Smooth muscle cell (in vitro differentiated cells): ENCODE data around the gene GNA15. TPM values are rescaled to one million over a fixed set of nuclear protein-coding genes. Genes with fewer than 3 reads are reported as not detected.
A peak's percentile ranks its signal among the peaks of the same experiment; 100 is the strongest.

Source experiments
- DNase-seq: peaks from one replicate; lab custom pipeline; 2025; ENCODE audit not compliant: unreplicated experiment; lab: John Stamatoyannopoulos, UW
- H2AFZ ChIP-seq: fragments of 200-600 bp; sonication (generic); 2 replicates; pipeline ENCODE4 v1.6.0; 2016; ENCODE audit warnings: antibody characterized with exemption, low read depth, mild to moderate bottlenecking
- H3F3A ChIP-seq: fragments of 200-600 bp; sonication (generic); 2 replicates; pipeline ENCODE4 v1.6.0; 2017; ENCODE audit warnings: antibody characterized with exemption, low read depth
- H3K27ac ChIP-seq: fragments of 200-600 bp; sonication (generic); 2 replicates; pipeline ENCODE4 v1.5.1; 2016; ENCODE audit warnings: low read depth, mild to moderate bottlenecking
- H3K27me3 ChIP-seq: fragments of 200-600 bp; sonication (generic); 2 replicates; pipeline ENCODE4 v1.6.1; 2016; ENCODE audit warnings: low read depth, mild to moderate bottlenecking
- H3K36me3 ChIP-seq: fragments of 200-600 bp; sonication (generic); 2 replicates; pipeline ENCODE4 v1.5.1; 2016; ENCODE audit warnings: low read depth
- H3K4me1 ChIP-seq: fragments of 200-600 bp; sonication (generic); 2 replicates; pipeline ENCODE4 v1.5.1; 2016; ENCODE audit warnings: low read depth
- H3K4me2 ChIP-seq: fragments of 200-600 bp; sonication (generic); 2 replicates; pipeline ENCODE4 v1.6.0; 2016; ENCODE audit warnings: mild to moderate bottlenecking
- H3K4me3 ChIP-seq: fragments of 200-600 bp; sonication (generic); 2 replicates; pipeline ENCODE4 v1.5.1; 2016; ENCODE audit warnings: mild to moderate bottlenecking
- H3K79me2 ChIP-seq: fragments of 200-600 bp; sonication (generic); 2 replicates; pipeline ENCODE4 v1.6.0; 2016; ENCODE audit warnings: low read depth, mild to moderate bottlenecking
- H3K9ac ChIP-seq: fragments of 200-600 bp; sonication (generic); 2 replicates; pipeline ENCODE4 v1.6.0; 2016; ENCODE audit warnings: low read depth
- H3K9me3 ChIP-seq: fragments of 200-600 bp; sonication (generic); replicated peaks from 2 replicates; pipeline ENCODE4 v1.5.1; 2016; ENCODE audit warnings: low read depth
- H4K20me1 ChIP-seq: fragments of 200-600 bp; sonication (generic); 2 replicates; pipeline ENCODE4 v1.6.0; 2016; ENCODE audit warnings: low read depth
- WGBS: methylation state at CpG from one replicate; pipeline ENCODE4 v1.1.7; 2016; ENCODE audit warnings: low lambda C conversion rate; 5-methylcytosine and 5-hydroxymethylcytosine counted together
- polyA plus RNA-seq: library from polyadenylated mRNA; unstranded; fragments of >200 nt; fragmentation: Nextera tagmentation; extraction: Ambion mirVana; gene quantifications from 2 replicates; pipeline ENCODE4 v1.2.1, GENCODE V29; 2016
- total RNA-seq: library from RNA; depleted of rRNA; stranded (reverse); fragments of >200 nt; gene quantifications from 2 replicates; pipeline ENCODE4 v1.2.3, GENCODE V29; 2014
- TF ChIP-seq, protein P1 (sequence below): fragments of 200-600 bp; sonication (generic); IDR thresholded peaks from 2 replicates; pipeline ENCODE4 v1.5.1; 2017; ENCODE audit warnings: borderline replicate concordance, mild to moderate bottlenecking, antibody characterized with exemption; ENCODE audit not compliant: insufficient read depth, poor library complexity, severe bottlenecking

The GNA15 gene
- total and polyA plus RNA-seq, 2 experiments from 2014 or later = 1.2 to 1.8 TPM

- no peak for DNase-seq
- TF ChIP-seq, protein P1, sequence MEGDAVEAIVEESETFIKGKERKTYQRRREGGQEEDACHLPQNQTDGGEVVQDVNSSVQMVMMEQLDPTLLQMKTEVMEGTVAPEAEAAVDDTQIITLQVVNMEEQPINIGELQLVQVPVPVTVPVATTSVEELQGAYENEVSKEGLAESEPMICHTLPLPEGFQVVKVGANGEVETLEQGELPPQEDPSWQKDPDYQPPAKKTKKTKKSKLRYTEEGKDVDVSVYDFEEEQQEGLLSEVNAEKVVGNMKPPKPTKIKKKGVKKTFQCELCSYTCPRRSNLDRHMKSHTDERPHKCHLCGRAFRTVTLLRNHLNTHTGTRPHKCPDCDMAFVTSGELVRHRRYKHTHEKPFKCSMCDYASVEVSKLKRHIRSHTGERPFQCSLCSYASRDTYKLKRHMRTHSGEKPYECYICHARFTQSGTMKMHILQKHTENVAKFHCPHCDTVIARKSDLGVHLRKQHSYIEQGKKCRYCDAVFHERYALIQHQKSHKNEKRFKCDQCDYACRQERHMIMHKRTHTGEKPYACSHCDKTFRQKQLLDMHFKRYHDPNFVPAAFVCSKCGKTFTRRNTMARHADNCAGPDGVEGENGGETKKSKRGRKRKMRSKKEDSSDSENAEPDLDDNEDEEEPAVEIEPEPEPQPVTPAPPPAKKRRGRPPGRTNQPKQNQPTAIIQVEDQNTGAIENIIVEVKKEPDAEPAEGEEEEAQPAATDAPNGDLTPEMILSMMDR = no peak
Observed at GRCh38 chr19:3179739-3180293, 44.0 kb downstream of the GNA15 start.

DNA sequence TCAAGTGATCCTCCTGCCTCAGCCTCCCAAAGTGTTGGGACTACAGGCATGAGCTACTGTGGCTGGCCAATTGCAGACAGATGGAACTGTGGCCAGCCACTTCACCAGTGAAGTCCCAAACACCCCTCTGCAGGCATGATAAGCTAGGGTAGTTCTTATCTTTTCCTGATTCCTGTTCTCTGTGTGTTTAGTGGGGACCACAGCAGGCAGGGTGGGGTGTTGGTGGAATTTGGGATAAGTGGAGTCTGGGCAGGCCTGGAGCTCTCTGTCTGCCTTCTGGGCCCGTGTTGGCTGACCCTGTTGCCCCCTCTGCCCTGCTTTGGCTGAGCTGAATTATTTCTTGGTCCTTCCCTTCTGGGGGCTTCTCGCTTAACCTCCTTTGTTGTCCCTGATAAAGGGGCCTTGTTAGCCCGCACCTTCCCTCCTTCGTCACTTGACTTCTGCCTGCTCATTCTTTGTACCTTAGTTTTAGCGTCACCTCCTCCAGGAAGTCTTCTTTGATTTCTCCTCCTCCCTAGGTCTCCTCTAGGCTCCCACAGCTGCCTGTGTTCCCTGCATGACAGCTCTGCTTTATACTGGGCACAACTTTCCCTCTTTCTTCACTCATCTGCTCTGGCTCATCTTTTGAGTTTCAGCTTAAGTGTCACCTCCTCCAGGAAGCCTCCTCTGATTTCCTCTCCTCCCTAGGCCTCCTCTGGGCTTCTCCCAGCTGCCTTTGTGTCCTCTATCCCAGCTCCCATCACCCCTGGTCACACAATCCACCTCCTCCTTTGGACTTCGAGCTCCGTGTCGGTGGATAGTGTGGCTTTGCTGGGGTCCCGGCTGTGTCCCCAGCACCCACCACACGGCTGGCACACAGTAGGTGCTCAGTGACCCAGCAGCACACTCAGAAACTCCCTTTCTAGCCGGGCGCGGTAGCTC, 48.1 kb downstream of the GNA15 start:
- no peak overlapping the region for H3K27ac ChIP-seq
- H3F3A ChIP-seq = no peaks in the 10 kb centered on the region
- H3K9me3 ChIP-seq = no peaks in the 10 kb centered on the region
- H3K79me2 ChIP-seq = peaks cover 30% of the 10 kb centered on the region
- TF ChIP-seq, protein P1 = no peak
- no peaks in the 10 kb centered on the region for H3K27me3 ChIP-seq
- H3K36me3 ChIP-seq = no peaks in the 10 kb centered on the region
- H3K4me2 ChIP-seq = no peak overlapping the region
- peaks cover 5% of the 10 kb centered on the region for H4K20me1 ChIP-seq
- H3K9ac ChIP-seq = no peak overlapping the region
- 91% methylated on average over 13 of the region's 13 CpGs for WGBS
- peaks cover 6% of the 10 kb centered on the region for H3K4me1 ChIP-seq
- H3K4me3 ChIP-seq = no peak overlapping the region
- no peak for DNase-seq
- peak overlapping the region; percentile 93 for H2AFZ ChIP-seq

More at GRCh38 chr19:3179739-3180293, 44.0 kb downstream of the GNA15 start:
- no peak overlapping the region for H3K27ac ChIP-seq
- no peaks in the 10 kb centered on the region for H4K20me1 ChIP-seq
- no peaks in the 10 kb centered on the region for H3K27me3 ChIP-seq
- H3F3A ChIP-seq = no peaks in the 10 kb centered on the region
- no peak overlapping the region for H3K9ac ChIP-seq
- no peaks in the 10 kb centered on the region for H3K9me3 ChIP-seq
- no peaks in the 10 kb centered on the region for H3K79me2 ChIP-seq
- H3K4me1 ChIP-seq = no peaks in the 10 kb centered on the region
- WGBS = 95% methylated on average over 31 of the region's 31 CpGs
- no peaks in the 10 kb centered on the region for H3K36me3 ChIP-seq
- no peak overlapping the region for H3K4me3 ChIP-seq
- no peak overlapping the region for H2AFZ ChIP-seq
- no peak overlapping the region for H3K4me2 ChIP-seq

DNA sequence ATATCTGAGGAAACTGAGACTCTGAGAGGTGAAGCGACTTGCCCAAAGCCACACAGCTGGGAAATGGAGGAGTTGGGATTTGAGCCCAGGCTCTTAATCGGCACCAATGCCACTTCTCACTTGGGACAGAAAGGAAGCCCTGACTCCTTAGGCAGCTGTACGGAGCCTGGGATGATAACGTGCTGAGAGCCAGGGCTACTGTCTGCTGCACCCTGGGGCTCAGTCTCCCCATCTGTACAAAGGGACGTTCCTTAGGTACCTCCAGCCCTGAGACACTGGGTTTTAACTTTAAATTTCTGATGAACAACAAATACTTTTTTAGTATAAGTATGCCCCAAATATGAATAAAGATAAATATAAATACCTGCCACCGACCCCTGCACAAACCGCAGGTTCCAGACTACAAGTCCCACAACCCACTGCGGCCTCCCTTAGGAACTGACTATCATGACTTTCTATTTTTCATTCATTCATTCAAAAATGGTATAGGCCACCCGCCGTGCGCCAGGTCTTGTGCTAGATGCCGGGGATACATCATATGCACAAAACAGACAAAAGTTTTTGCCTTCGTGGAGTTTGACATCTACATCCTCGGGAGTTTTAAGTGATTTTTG, 49.1 kb downstream of the GNA15 start:
- Histone ChIP-seq H3K9me3 (no peaks in the 10 kb centered on the region), H3K4me1 (peaks cover 6% of the 10 kb centered on the region), H3K4me3 (peak overlapping the region; percentile 88), H3K27me3 (no peaks in the 10 kb centered on the region), H3K4me2 (peak overlapping the region; percentile 92), H4K20me1 (peaks cover 13% of the 10 kb centered on the region), H3K36me3 (no peaks in the 10 kb centered on the region), H3K27ac (no peak overlapping the region), H3K9ac (peak overlapping the region; percentile 57), H3K79me2 (peaks cover 39% of the 10 kb centered on the region), H3F3A (no peaks in the 10 kb centered on the region), H2AFZ (peak overlapping the region; percentile 93)
- DNase-seq = peak; percentile 63
- TF ChIP-seq, protein P1 = no peak
- 20% methylated on average over 14 of the region's 14 CpGs for WGBS
